ENCODE data around the gene FSHR.

DNA sequence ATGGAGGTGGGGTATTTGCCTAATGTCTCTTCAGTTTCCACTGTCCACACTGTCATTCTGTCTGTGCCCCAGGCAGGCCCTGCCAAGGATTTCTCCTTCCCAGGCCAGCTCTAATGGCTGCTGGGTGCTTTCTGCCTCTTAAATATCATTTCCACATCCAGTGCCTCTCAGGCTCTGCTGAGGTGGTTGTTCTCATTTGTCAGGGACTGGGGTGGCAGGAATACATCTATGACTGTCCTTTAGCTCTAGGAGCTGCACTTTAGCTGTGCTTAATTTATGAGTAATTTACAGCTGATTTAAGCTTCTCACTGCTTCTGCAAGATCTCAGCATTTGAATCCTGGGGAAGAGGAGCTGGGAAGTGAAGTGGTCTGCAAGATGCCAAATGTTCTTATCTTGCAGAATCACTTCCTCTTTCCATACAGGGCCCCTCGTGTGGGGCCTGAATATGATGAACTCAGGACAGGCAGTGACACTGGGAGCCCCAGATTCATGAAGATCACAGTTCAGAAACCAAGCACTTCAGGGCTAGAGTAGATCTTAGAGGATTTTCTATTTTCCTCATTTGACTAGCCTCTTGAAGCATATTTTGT is 150.2 kb downstream of the FSHR start:
- TF ChIP-seq, protein P1, sequence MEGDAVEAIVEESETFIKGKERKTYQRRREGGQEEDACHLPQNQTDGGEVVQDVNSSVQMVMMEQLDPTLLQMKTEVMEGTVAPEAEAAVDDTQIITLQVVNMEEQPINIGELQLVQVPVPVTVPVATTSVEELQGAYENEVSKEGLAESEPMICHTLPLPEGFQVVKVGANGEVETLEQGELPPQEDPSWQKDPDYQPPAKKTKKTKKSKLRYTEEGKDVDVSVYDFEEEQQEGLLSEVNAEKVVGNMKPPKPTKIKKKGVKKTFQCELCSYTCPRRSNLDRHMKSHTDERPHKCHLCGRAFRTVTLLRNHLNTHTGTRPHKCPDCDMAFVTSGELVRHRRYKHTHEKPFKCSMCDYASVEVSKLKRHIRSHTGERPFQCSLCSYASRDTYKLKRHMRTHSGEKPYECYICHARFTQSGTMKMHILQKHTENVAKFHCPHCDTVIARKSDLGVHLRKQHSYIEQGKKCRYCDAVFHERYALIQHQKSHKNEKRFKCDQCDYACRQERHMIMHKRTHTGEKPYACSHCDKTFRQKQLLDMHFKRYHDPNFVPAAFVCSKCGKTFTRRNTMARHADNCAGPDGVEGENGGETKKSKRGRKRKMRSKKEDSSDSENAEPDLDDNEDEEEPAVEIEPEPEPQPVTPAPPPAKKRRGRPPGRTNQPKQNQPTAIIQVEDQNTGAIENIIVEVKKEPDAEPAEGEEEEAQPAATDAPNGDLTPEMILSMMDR (IDR thresholded peaks at IDR 0.05 in 4 of 5, conservative IDR thresholded peaks at IDR 0.05 in 1 of 5), result no peak
- TF ChIP-seq POLR2A (IDR thresholded peaks at IDR 0.05), result no peak

Measured in gastrocnemius medialis (tissue), 4 donors.